Stimulated activated CD8-positive, alpha-beta memory T cell treated with anti-CD3 and anti-CD28 coated beads, Interleukin-12 subunit alpha, Interleukin-12 subunit beta, amount 100 ng/mL, for 24 hours (primary cell): ENCODE results near the gene SLC4A9.
A peak's percentile ranks its signal among the peaks of the same experiment; 100 is the strongest.
"Not testable (repeated sequence)": the region's sequence is repeated elsewhere in the genome, so short reads cannot be mapped to it uniquely, and the experiment has no call there.

ENCODE experiments used
- DNase-seq: peaks from one replicate; pipeline ENCODE4 v3.0.0-alpha.2; 2020; ENCODE audit errors: extremely low read depth

The SLC4A9 gene

GRCh38 chr5:140338336-140338735 is 21.7 kb upstream of the SLC4A9 start:
- no peak for DNase-seq

- DNase-seq = no peak
Observed at GRCh38 chr5:140338908-140339307, 21.1 kb upstream of the SLC4A9 start.

GRCh38 chr5:140339636-140340035 is 20.4 kb upstream of the SLC4A9 start:
- no peak for DNase-seq

- DNase-seq = no peak
Observed at GRCh38 chr5:140340605-140341121, 19.3 kb upstream of the SLC4A9 start.

GRCh38 chr5:140341591-140341990 is 18.4 kb upstream of the SLC4A9 start:
- DNase-seq = no peak

- no peak for DNase-seq
Observed at GRCh38 chr5:140342287-140342686, 17.7 kb upstream of the SLC4A9 start.

GRCh38 chr5:140342896-140343295 is 17.1 kb upstream of the SLC4A9 start:
- no peak for DNase-seq

GRCh38 chr5:140343849-140344248 is 16.1 kb upstream of the SLC4A9 start:
- DNase-seq = not testable (repeated sequence)

GRCh38 chr5:140344683-140345423 is 15.1 kb upstream of the SLC4A9 start:
- DNase-seq = no peak

GRCh38 chr5:140345919-140346347 is 14.1 kb upstream of the SLC4A9 start:
- no peak for DNase-seq

- DNase-seq = peak; percentile 10
Observed at GRCh38 chr5:140346348-140347221, 13.4 kb upstream of the SLC4A9 start, which contains the start of gene HBEGF. HBEGF (minus strand) TSS chr5:140346603; CDS start chr5:140346328, 275 bp downstream.

- DNase-seq = no peak
Observed at GRCh38 chr5:140347360-140347759, 12.6 kb upstream of the SLC4A9 start.

- DNase-seq = no peak
Observed at GRCh38 chr5:140348104-140348503, 11.9 kb upstream of the SLC4A9 start.

- DNase-seq = no peak
Observed at GRCh38 chr5:140349244-140349643, 10.8 kb upstream of the SLC4A9 start.

- no peak for DNase-seq
Observed at GRCh38 chr5:140351609-140352334, 8.2 kb upstream of the SLC4A9 start.

GRCh38 chr5:140355546-140355945 is 4.4 kb upstream of the SLC4A9 start:
- DNase-seq = no peak

GRCh38 chr5:140356853-140357725 is 2.9 kb upstream of the SLC4A9 start:
- no peak for DNase-seq

- DNase-seq = no peak
Observed at GRCh38 chr5:140357726-140358093, 2.3 kb upstream of the SLC4A9 start.

GRCh38 chr5:140358738-140359310 is 1.2 kb upstream of the SLC4A9 start:
- no peak for DNase-seq

GRCh38 chr5:140360681-140361479 is 886 bp downstream of the SLC4A9 start:
- DNase-seq = no peak
